HG03103 (cell line): ENCODE measurements around the gene GRIP2.

Source experiments
- ATAC-seq: cut with Tn5 transposase; IDR thresholded peaks from one replicate; pipeline ENCODE4 v1.9.1; 2021; ENCODE audit warnings: low read depth; ENCODE audit not compliant: unreplicated experiment

The GRIP2 gene

DNA sequence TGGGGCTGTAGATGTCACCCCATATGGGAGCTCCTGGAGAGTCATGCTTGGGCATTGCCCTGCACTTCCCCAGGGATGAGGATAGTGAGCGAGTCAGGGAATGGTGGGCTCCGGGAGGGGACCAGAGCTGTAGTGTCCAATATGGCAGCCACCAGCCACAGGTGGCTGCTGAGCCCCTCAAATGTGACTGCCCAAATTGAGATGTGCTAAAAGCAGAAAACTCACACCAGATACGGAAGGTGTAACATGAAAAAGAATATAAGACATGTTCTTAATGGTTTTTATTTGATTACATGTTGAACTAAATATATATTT, 31.7 kb downstream of the GRIP2 start:
- ATAC-seq, result no peak

DNA sequence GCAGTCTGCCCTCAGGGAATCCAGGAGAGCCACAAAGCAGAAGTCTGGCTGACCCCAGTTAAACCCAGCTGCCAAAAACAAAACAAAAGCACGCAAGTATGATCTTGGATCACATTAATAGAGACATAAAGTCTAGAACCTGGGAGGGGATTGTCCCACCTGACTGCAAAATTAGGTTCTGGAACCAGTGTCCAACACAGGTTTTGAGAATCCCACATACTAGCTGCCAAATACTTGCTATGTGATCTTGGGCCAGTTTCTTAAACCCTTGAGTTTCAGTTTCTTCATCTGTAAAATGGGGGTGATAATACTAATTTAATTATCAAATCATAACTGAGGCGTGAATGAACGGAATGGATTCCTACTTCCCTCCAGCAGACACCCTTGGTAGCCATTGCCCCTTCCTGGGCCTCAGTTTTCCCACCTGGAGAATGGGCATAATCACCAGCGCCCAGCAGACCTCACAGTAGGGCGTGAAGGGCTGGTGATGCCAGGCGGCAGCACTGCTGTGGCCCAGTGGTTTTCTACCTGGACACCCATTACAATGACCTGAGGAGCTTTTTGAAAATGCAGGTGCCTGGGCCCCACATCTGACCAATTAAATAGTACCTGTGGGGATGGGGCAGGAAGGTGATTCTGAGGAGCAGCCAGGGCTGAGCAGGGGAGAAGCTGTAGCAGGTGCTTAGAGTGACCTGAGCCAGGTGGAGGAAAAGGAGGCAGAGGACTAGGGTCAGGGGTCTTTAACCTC, 32.2 kb downstream of the GRIP2 start:
- no peak for ATAC-seq

DNA sequence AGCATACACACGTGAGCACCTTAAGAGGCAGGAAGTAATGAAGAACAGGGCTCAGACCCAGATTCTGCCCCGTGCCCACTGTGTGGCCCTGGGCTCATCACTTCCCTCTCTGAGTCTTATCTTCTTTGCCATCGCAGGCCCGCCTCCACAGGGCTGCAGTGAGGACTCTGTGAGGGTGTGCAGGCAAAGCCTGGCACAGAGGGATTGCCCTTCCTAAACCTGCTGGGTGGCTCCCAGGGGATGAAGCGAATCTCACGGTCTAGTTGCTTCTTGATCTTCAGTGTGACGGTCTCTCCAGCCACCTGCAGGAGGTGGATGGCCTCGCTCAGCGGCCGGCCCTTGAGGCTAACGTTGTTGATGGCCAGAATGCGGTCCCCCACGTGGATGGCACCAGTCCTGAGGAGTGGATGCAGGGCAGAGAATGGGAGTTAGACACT, 32.8 kb downstream of the GRIP2 start:
- ATAC-seq, result no peak

DNA sequence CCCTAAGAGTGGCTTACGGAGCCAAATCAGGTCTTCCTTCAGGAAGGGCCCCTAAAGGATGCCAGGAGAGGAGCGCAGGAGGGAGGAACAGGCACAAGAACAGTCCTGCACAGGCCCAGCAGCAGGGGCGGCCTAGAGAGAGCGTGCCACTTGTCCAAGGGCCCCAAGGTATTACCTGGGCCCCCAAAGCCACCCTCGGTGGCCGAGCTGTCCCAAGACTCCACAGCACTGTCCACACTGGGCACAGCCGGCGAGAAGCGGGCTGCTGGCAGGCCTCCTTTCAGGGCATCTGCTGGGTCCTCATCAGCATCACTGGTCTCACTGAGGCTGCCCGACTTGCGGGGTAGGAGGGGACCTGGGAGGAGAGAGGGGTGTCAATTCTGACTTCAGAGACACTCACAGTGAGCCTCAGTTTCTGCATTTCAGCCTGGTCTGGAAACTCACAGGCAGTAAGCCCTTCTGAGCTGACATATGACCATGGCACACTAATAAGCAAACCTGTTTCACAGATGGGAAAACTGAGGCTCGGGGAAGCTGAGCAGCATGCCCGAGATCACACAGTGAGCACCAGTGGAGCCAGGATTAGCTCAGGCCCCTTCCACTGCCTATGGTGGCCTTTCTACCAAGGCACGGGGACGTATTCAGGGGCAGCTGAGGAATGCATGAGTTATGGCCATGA, 33.4 kb downstream of the GRIP2 start:
- no peak for ATAC-seq

DNA sequence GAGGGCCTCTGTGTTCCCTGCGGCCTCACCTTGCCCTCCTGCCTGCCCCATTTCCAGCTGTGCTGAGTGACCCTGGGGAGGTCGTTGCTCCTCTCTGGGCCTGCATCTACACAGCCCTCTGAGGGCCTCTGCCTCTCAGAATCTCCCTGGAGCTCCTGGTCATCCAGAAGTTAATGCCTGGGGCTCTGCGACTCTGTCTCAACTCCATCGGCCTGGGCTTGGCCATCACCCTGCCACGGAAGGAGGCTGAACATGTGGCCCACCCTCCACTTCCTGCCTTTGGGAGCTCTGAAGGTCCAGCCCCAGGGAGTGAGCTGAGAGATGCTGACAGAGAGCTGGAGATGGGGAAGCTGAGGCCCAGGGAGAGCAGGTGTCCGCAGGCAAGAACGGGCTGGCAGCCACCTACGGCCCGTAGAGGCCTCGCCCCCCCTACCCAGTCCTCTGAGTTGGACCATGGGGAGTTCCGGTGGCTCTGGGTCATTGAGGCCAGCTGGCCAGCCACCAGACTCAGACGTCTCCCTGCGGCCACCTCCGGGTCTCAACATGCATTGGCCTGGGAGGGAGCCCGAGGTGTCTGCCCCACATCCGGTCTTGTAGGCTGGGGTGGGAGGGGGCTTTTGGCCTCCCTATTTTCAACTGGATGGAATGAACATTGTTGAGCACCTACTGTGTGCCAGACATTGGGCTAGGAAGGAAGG, 34.2 kb downstream of the GRIP2 start:
- ATAC-seq, result no peak

DNA sequence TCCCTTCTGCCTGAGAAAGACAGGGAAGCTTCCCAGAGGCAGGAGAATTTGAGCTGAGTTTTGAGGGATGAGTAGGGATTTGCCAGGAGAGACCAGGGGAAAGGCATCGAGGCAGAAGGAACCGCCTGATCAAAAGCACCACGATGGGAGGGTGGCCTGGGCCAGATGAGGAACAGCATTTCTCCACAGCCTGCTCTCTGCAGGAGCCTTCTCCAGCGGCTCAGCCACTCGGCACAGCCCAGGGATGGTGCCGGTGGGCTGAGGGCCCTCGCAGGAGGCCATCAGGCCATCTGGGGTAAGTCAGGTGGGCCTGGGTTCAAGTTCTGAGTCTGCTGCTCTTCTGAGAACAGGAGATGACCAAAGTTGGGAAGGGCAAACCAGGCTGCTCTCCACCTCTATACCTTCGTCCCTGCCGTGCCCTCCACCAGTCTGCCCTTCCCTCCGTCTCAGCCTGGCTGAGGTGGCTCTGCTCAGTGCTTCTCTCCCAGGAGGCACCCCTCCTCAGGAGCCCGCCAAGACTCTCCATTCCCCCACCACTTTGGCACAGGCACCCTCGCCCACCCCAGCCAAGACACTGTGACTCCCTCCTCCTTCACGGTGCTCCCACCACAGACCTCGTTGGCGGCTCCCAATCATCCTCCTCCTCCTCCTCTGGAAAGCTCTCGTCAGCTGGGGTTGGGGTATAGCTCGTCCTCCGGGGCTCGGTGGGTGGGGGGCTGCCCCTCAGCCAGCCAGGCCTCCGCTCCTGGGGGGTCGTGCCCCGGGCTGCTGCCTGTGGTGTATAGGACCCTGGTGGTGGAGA, 34.9 kb downstream of the GRIP2 start:
- no peak for ATAC-seq

DNA sequence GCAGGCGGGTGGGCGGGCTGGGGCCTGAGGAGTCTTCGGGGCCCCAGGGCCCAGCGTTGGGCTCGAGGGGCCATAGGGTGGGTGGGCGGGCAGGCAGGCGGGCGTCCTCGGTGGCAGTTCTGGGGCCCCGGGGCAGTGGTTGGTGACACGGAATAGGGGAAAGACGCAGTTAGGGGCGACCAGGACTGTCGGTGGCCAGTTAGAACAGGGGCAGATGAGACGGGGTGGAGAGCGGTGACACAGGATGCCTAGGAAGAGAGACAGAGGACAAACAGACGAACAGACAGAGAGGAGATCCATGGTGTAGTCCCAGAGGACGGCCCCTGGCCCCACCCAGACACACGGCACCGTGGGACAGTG, 36.5 kb downstream of the GRIP2 start:
- no peak for ATAC-seq

DNA sequence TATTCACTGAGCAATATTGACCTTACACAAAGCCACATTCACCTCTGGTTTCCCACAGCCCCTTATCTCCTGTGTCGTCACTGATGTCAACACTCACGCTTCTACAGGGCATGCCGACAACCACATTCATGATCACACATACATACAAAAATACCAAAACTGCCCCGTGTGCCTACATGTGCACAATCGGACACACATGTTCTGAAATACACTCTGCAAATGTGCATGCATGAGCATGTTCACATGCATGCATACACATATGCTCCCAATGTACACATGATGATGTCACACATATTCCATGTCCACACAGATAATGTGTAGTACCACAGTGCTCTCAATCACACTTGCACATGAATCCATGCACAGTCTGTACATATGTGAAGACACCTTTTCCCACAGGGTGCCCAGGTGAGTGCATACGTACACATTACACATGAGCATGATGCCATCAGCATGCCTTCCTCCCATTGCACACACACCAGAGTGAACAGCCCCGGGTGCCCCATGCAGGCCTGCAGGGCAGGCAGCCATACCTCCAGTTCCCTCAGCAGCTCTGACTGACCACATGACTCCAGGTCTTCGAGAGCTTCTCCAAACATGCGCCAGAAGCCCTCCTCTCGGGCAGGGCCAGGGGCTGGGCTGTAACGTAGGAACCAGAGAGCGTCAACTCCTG, 37.0 kb downstream of the GRIP2 start:
- ATAC-seq, result no peak

DNA sequence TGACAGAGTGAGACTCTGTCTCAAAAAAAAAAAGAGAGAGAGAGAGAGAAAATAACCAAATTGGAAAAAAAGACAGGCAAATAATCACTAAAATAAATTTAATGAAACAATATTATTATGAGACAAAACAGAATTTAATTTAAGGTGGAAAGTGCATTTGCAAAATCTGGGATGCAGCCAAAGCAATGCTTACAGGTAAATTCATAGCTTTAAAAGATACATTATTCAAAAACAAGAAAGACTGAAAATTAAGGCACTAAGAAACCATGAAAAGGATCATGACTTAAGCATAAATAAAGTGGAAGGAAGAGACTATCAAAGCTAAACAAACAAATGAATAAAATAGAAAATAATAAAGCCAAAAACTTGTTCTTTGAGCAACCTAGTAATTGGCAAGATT, 37.7 kb downstream of the GRIP2 start:
- ATAC-seq, result no peak

DNA sequence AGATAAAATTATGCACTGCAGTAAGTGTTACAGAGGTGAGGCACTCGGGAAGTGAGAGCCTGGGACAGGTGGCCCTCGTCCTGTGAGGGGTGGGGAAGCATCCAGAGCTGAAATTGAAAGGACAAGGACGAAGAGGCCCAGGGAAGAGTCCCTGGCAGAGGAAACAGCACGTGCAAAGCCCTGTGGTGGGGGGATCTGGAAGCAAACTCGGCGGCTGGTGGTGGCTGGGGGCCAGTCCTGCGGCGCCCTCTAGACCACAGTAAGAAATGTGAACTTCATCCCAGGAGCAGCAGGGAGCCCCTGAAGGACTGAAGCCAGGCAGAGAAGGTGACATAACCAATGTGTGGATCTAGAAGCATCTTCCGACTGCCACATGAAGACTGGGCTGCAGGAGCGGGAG, 42.8 kb downstream of the GRIP2 start:
- no peak for ATAC-seq

DNA sequence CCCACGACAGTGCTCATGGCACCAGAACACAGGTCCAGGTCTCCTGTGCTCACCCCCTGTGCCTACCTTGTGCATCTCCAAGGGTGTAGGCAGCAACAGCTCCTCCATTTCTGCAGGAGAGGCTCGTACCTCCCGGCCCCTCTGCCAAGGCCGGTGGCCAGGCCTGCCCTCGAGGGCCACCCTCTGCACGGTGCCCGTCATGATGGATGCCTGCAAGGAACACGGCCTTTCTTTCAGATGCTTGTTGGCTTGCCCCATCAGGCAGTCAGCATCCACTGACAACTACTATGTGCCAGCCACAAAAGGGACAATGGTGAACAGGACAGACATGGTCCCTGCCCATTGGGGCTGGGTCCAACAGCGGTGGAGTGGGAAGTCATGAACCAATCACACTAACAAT, 43.8 kb downstream of the GRIP2 start:
- ATAC-seq, result no peak

DNA sequence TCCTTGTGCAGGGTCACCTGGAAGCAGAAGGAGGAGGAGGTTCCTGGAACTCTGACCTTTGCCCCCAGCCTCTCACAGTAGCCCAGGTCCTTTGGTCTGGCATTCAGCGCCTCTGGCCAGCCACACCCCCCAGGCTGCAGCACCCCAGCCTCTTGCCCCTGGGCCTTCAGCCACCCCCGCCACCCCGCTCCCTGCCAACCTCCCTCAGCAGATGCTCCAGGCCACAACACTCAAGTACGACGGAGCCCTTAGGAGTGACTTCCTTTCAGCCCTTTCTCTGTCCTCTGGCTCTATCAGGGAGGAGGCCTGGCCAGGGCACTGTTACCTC, 45.2 kb downstream of the GRIP2 start:
- no peak for ATAC-seq

DNA sequence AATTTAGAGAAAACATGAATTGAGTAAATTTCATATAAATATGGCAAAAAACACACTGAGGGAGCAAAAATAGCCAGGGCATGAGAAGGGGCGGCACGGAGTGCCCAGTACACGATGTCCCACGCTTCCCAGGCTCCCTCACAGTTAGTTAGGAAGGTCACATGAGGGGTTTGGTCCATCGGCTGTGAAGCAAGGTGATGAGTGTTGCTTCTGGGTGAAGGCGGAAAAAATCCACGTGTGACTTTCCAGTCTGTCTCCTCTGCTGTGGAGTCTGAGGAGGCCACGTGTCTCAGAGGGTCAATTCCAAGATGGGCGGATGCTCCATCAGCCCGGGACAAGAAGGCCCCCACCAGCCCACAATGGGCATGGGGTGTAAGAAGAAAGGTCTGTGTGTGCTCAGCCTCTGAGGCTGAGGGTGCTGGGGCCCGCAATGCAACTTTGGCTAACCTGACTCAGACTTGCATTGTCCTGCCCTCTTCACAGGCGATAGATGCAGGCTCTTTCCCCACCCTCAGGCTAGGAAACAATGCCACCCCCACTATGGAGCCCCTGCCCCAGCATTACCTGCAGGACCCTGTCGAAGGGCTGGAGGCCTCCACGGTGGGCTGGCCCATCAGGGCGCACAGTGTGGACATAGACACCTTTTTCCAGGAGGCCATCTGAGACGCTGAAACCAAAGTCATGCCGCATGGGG, 45.7 kb downstream of the GRIP2 start:
- ATAC-seq, result no peak

DNA sequence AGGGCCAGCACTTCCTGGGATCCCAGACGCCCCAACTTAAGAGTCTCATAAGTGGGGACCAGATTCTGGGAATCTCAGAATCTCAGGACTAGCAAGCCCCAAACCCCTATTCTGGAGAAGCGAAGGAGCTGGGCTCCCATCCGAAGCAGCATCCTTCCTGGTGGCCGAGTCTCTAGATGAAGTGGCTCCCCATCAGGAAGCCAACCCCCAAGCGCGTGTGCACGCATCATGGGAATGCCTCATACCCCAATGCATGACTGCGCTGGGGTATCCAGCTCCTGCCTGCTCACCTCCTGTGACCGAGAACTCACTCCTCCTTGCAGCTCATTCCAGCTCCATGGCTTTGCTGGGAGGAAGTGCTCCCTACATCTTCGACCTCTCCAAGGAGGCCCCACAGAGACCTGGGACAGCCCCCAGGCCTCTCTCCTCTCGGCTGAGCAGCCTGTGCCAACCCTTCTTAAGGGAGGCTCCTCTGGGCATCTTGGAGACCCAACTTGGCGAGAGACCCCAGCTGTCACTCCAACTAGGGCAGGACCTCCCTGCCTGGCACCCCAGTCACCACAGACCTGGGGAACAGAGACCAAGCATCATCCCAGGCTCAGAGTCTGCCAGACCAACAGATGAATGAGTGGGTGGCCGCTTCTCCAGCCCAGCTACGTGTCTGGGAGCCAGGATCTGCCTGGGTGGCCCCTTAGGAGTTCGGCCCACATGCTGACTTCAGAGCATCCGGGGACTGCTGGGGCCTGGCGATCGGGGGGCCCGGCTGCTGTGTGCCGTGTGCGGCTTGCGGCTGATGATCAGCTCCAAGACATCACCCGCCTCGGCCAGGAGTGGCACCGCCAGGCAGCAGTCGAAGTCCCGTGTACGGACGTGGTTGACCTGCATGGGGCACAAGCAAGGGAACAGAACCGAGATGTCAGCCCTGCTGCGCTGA, 46.9 kb downstream of the GRIP2 start:
- ATAC-seq, result no peak

DNA sequence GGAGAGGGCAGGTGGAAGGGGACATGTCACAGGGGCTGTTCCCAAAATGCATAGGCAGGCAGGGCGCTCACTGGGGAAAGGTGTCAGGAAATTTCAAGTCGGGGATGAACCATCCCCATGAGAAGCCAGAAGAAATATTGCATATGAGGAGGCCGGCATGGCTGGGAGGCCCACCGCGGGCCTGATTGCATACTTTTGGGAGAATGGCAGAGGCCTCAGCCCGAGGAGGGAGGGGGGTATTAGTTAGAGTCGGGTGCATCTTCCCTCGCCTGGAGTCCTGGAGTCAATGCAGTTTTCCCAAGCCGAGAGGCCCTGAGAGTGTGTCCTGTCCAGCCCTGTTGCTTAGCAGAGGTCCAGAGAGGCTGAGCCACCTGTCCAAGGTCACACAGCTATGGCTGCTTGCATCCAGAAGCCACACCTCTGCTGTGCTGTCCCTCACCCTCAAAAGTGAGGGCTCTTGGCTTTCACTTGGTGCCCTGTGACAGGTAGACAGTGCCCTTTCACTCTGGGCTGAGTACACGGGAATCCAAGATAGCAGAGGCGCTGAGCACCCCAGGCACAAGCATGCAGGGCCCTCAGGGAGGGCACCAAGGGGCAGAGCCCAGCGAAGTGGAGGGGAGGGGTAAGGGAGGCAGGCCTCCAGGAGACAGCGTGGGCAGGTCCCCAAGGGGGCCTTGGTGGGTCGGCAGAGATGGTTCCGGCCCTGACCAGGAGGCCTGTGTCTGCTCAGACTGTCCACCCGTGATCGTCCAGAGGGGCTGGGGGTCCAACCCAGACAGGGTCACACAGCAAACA, 48.5 kb downstream of the GRIP2 start:
- no peak for ATAC-seq

DNA sequence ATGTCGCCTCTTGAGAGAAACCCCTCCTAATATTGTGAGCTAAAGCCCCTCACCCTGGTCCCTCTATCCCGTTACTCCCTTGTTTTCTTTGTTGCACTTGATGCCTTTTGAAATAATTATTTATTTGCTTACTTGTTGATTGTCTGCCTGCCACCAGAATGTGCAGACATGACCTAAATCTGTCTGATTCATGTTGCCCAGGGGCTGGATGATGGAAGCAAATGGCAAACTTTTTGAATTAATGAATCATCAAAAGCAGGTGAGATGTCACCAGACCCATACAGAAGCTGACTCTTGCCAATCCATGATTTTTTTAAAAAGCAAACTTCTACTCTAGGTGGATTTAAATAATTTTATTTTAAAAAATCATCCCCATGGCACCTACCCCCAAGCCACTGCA, 49.3 kb downstream of the GRIP2 start:
- ATAC-seq, result no peak

DNA sequence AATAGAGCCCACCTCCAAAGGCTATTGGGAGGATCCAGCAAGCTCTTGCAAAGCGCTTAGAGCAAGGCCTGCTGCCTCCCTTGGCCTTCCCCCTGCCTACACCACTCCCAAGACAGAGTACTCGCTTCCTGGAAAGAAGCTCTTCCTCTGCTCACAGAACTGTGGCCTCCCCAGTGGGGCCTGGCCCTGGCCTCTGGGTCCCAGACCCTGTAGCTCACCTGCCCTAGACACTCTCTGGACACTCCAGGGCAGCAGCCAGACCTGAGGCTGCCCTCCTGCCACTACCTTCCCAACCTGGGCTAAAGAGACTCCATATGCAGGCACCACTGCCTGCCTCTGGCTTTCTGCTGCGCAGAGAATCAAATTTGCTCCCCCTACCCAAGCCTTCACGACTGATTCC, 49.9 kb downstream of the GRIP2 start:
- no peak for ATAC-seq

DNA sequence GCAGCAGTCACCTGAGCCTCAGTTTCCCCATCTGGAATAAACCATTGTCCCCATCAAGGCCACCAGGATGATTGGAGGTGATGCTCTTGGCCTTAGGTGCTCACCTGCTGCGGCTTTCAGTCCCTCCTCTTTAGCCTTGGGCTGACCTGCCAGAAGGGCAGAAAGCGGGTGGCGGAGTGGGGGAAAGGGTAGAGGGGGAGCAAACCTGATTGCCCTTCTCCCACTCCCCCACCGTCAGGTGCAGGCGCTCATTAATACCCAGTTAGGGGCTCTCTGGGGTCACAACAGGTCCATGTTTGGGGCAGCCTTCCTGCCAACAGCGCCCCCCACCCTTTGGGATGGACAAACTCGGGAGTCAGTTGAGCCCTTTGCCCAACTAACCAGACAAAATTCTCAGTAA, 50.5 kb downstream of the GRIP2 start:
- ATAC-seq, result no peak
